IMR-90 (cell line): Measurements from ENCODE around the gene TRIM41. TPM values are rescaled to one million over a fixed set of nuclear protein-coding genes. Genes with fewer than 3 reads are reported as not detected.

Experiments
- ATAC-seq: fragments of 200-7000 bp; cut with Tn5 transposase; 2 replicates; pipeline ENCODE4 v1.9.1; 2020; ENCODE audit warnings: low read depth, mild to moderate bottlenecking, moderate library complexity
- BruUV-seq: library from RNA; stranded (reverse); fragments of 400-500 nt; replicated peaks from 2 replicates; lab custom pipeline; 2021; lab: Mats Ljungman, UMichigan
- CTCF ChIA-PET: fragments of 300-600 bp; formaldehyde crosslinking; extraction: SDS; loops from one replicate; lab custom pipeline; 2021; ENCODE audit warnings: antibody characterized with exemption; lab: Yijun Ruan, JAX
- POLR2A ChIA-PET: fragments of 300-600 bp; sonication (Branson Sonifier 250); formaldehyde crosslinking; loops from one replicate; lab custom pipeline; 2022; ENCODE audit warnings: antibody characterized with exemption; ENCODE audit not compliant: unreplicated experiment; lab: Charles Lee
- DNase-seq: peaks from one replicate; pipeline ENCODE4 v3.0.0; 2013
- H2AFZ ChIP-seq: replicated peaks from 2 replicates; pipeline ENCODE3; 2013; ENCODE audit warnings: low read length, mild to moderate bottlenecking; ENCODE audit not compliant: poor library complexity
- H2AK5ac ChIP-seq: 2 replicates; pipeline ENCODE4 v1.6.1; 2013; ENCODE audit warnings: low read depth, low read length, inconsistent platforms
- H2AK9ac ChIP-seq: replicated peaks from 2 replicates; pipeline ENCODE3; 2013; ENCODE audit warnings: mild to moderate bottlenecking, low read depth, low read length, moderate library complexity; ENCODE audit not compliant: poor library complexity
- H2BK120ac ChIP-seq: 2 replicates; pipeline ENCODE4 v1.6.1; 2013; ENCODE audit warnings: low read depth, low read length, inconsistent platforms
- H2BK15ac ChIP-seq: 3 replicates; pipeline ENCODE4 v1.6.1; 2013; ENCODE audit warnings: low read depth, low read length, inconsistent platforms
- H2BK20ac ChIP-seq: 2 replicates; pipeline ENCODE4 v1.6.1; 2013; ENCODE audit warnings: low read depth, mild to moderate bottlenecking, inconsistent platforms, low read length, moderate library complexity
- H2BK5ac ChIP-seq: 2 replicates; pipeline ENCODE4 v1.6.1; 2013; ENCODE audit warnings: mild to moderate bottlenecking, low read depth, low read length, inconsistent platforms; ENCODE audit not compliant: poor library complexity, severe bottlenecking
- H3K14ac ChIP-seq: replicated peaks from 2 replicates; pipeline ENCODE4 v1.6.1; 2013; ENCODE audit warnings: low read depth, low read length, inconsistent platforms
- H3K18ac ChIP-seq: 2 replicates; pipeline ENCODE4 v1.6.1; 2013; ENCODE audit warnings: low read depth, low read length, control low read depth
- H3K23ac ChIP-seq: 2 replicates; pipeline ENCODE4 v1.6.1; 2013; ENCODE audit warnings: low read depth, low read length, inconsistent platforms
- H3K27ac ChIP-seq: 2 replicates; pipeline ENCODE4 v1.5.1; 2013; ENCODE audit warnings: mild to moderate bottlenecking, control low read depth, low read length; ENCODE audit not compliant: insufficient read depth
- H3K27me3 ChIP-seq: 2 replicates; pipeline ENCODE4 v1.6.1; 2013; ENCODE audit warnings: low read length; ENCODE audit not compliant: control insufficient read depth, insufficient read depth
- H3K36me3 ChIP-seq: 2 replicates; pipeline ENCODE4 v1.6.1; 2013; ENCODE audit warnings: low read length, mixed read lengths; ENCODE audit not compliant: control insufficient read depth, insufficient read depth
- H3K4ac ChIP-seq: 2 replicates; pipeline ENCODE4 v1.6.1; 2013; ENCODE audit warnings: low read depth, low read length, inconsistent platforms
- H3K4me1 ChIP-seq: 2 replicates; pipeline ENCODE4 v1.6.1; 2013; ENCODE audit warnings: low read length, mixed read lengths; ENCODE audit not compliant: control insufficient read depth, insufficient read depth
- H3K4me2 ChIP-seq: 2 replicates; pipeline ENCODE4 v1.6.1; 2013; ENCODE audit warnings: low read depth, mild to moderate bottlenecking, control low read depth, low read length, moderate library complexity
- H3K4me3 ChIP-seq: 2 replicates; pipeline ENCODE4 v1.5.1; 2013; ENCODE audit warnings: low read depth, mild to moderate bottlenecking, control low read depth, low read length, moderate library complexity; ENCODE audit not compliant: insufficient read depth
- H3K56ac ChIP-seq: 2 replicates; pipeline ENCODE4 v1.6.1; 2013; ENCODE audit warnings: low read length, inconsistent platforms; ENCODE audit not compliant: insufficient read depth; ENCODE audit errors: extremely low read depth
- H3K79me1 ChIP-seq, 2 experiments: 2 replicates each; pipeline ENCODE4 v1.6.1; 2013; ENCODE audit warnings: low read length in 2 of 2, inconsistent platforms in 1 of 2, low read depth in 1 of 2
- H3K9ac ChIP-seq: 2 replicates; pipeline ENCODE4 v1.6.1; 2013; ENCODE audit warnings: low read depth, low read length, control low read depth
- H3K9me1 ChIP-seq: 2 replicates; pipeline ENCODE4 v1.6.1; 2013; ENCODE audit warnings: low read length, inconsistent platforms; ENCODE audit not compliant: insufficient read depth
- H3K9me3 ChIP-seq: 2 replicates; pipeline ENCODE4 v1.6.1; 2013; ENCODE audit warnings: low read length; ENCODE audit not compliant: control insufficient read depth, insufficient read depth
- H4K20me1 ChIP-seq: 2 replicates; pipeline ENCODE4 v1.6.1; 2013; ENCODE audit warnings: low read length, inconsistent platforms; ENCODE audit not compliant: insufficient read depth
- H4K5ac ChIP-seq: 2 replicates; pipeline ENCODE4 v1.6.1; 2013; ENCODE audit warnings: mild to moderate bottlenecking, low read depth, low read length, control low read depth
- H4K8ac ChIP-seq, 2 experiments: 2 replicates each; pipeline ENCODE4 v1.6.1; 2013; ENCODE audit warnings: low read depth in 2 of 2, low read length in 2 of 2, control low read depth in 1 of 2, inconsistent platforms in 1 of 2
- H4K91ac ChIP-seq: 2 replicates; pipeline ENCODE4 v1.6.1; 2013; ENCODE audit warnings: low read depth, low read length, inconsistent platforms; ENCODE audit not compliant: insufficient read depth
- BHLHE40 ChIP-seq: fragments of 150-350 bp; IDR thresholded peaks from 2 replicates; pipeline ENCODE4 v1.6.1; 2016; ENCODE audit warnings: mild to moderate bottlenecking, low read depth, low read length
- MXI1 ChIP-seq: IDR thresholded peaks from 2 replicates; pipeline ENCODE4 v1.6.1; 2012; ENCODE audit warnings: low read depth, mild to moderate bottlenecking, low read length, moderate library complexity, borderline replicate concordance
- SMC3 ChIP-seq: fragments of 150-350 bp; IDR thresholded peaks from 2 replicates; pipeline ENCODE4 v1.6.1; 2016; ENCODE audit warnings: low read depth, mild to moderate bottlenecking, antibody characterized with exemption, low read length, moderate library complexity
- WGBS, 2 experiments: methylation state at CpG; one replicate each; pipeline versions ENCODE4 v1.1.5 to v1.1.7; 2013; ENCODE audit warnings: missing lambda C conversion rate in 2 of 2; ENCODE audit not compliant: insufficient read length in 1 of 2; ENCODE audit errors: extremely low coverage in 2 of 2; 5-methylcytosine and 5-hydroxymethylcytosine counted together
- dilution Hi-C: fragments of 300-500 bp; cut with HindIII; formaldehyde crosslinking; loops from one replicate; pipeline ENCODE4 v1.14.3; 2018; ENCODE audit warnings: low sequenced_read_pairs; ENCODE audit not compliant: unreplicated experiment
- in situ Hi-C: fragments of 300-500 bp; cut with MboI; formaldehyde crosslinking; loops from 3 replicates; pipeline ENCODE4 v1.14.3; 2019; ENCODE audit warnings: low sequenced_read_pairs, inconsistent platforms, mixed read lengths
- intact Hi-C: fragments of 100-400 bp; cut with micrococcal nuclease; formaldehyde crosslinking; loops from 2 replicates; pipeline ENCODE4 v1.10.0; 2022
- polyA plus RNA-seq, 3 experiments: library from polyadenylated mRNA; depleted of rRNA; stranded (reverse); fragments of >200 nt; gene quantifications; 2 replicates each; pipeline ENCODE4 v1.2.3, GENCODE V29; 2012; ENCODE audit warnings: low replicate concordance in 1 of 3
- total RNA-seq: library from RNA; depleted of rRNA; stranded (reverse); fragments of >200 nt; gene quantifications from 2 replicates; pipeline ENCODE4 v1.2.3, GENCODE V29; 2012

TRIM41 gene
- total and polyA plus RNA-seq, 2 of the 4 experiments (the other 2 are of a cell fraction), result 5.9 to 15.7 TPM

- POLR2A ChIA-PET, result no interaction called here
- H3K4ac ChIP-seq, result no peak overlapping the region
- WGBS, 2 experiments, result 84% methylated on average over 5 of the region's 9 CpGs; no CpG with 5 or more reads in 1 of the 2 experiments
- intact Hi-C loops, result no loop called here
- ATAC-seq (no peak), DNase-seq (no peak)
- peaks cover 15% of the 10 kb centered on the region for H3K9me1 ChIP-seq
- H3K23ac ChIP-seq, result no peak overlapping the region
- in situ Hi-C loops, result no loop called here
- H4K91ac ChIP-seq, result no peak overlapping the region
- no peak overlapping the region for H3K9ac ChIP-seq
- H2AFZ ChIP-seq, result no peak overlapping the region
- H3K27me3 ChIP-seq, result no peaks in the 10 kb centered on the region
- no peak overlapping the region for H3K4me2 ChIP-seq
- no peak overlapping the region for H3K27ac ChIP-seq
- H2AK5ac ChIP-seq, result no peak overlapping the region
- H4K20me1 ChIP-seq, result peaks cover 93% of the 10 kb centered on the region
- BruUV-seq, result no TSS peak
- H4K8ac ChIP-seq, result no peak overlapping the region
- no peak overlapping the region for H4K5ac ChIP-seq
- peaks cover 72% of the 10 kb centered on the region for H3K36me3 ChIP-seq
- H3K56ac ChIP-seq, result no peak overlapping the region
- dilution Hi-C loops, result no loop called here
- H3K4me3 ChIP-seq, result no peak overlapping the region
- peaks cover 7% of the 10 kb centered on the region for H3K4me1 ChIP-seq
- H2BK120ac ChIP-seq, result no peak overlapping the region
- no peak overlapping the region for H2AK9ac ChIP-seq
- no peak overlapping the region for H3K18ac ChIP-seq
- CTCF ChIA-PET, result no interaction called here
- H2BK15ac ChIP-seq, result no peak overlapping the region
- H3K14ac ChIP-seq, result no peak overlapping the region
- H3K9me3 ChIP-seq, result no peaks in the 10 kb centered on the region
- H2BK20ac ChIP-seq, result no peak overlapping the region
- no peak for TF ChIP-seq BHLHE40
- no peak for TF ChIP-seq MXI1
- no peak for TF ChIP-seq SMC3
- peaks cover 12 to 52% of the 10 kb centered on the region in 2 experiments for H3K79me1 ChIP-seq
- H2BK5ac ChIP-seq, result no peak overlapping the region
These were observed 16.1 kb downstream of the TRIM41 start for GRCh38 chr5:181239062-181239663.
